Stimulated activated CD4-positive, alpha-beta T cell treated with anti-CD3 and anti-CD28 coated beads, Interleukin-15, amount 100 ng/mL, for 48 hours (primary cell): ENCODE measurements around the gene COG5.
A peak's percentile ranks its signal among the peaks of the same experiment; 100 is the strongest.
"Not testable (repeated sequence)": the region's sequence is repeated elsewhere in the genome, so short reads cannot be mapped to it uniquely, and the experiment has no call there.

Experiments
- DNase-seq, 2 donors: peaks; one replicate each; pipeline ENCODE4 v3.0.0-alpha.2; 2020; ENCODE audit warnings: low read depth in 2 of 2

COG5 gene

DNA sequence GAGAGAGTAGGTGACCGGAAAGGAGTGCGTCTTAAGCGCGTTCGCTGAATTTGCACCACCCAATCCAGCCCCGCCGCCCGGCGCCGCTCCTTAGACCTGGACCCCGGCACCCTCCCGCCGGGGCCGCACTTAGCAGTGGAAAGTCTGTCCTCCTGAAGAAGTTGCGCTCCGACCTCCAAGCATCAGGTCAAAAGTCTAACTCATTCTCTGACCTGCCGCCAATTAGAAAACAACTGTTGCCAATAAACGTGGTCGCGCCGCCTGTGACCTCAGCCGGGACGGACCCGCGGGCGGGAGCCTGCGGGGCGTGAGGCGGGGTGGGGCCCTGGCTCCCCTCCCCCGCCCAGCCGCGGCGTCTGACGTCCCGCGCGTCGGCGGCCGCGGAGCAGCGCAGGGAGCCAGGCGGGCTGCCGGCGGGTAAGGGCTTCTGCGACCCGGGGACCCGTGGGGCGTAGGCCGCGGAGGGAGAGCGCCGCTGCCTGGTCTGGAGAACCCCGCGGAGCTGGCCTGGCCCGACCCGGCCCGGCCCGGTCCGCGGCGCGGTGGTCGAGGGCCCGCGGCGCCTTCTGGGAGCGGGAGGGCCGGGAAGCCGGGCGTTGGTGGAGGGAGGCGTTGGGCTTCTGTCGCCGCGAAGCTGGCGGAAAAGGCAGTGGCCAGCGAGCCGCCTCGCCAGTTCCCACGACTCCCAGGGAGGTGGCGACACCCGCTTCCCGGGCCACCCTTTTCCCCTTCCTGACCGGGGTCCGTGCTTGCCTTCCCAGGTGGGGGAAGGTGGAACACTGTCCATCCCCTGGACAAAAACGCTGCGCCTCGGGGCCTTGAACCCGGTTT lies 16.4 kb upstream of the COG5 start, which contains the start of gene BCAP29:
Gene BCAP29 (plus strand): TSS at position 362 of the 831 bp plus-strand sequence. CDS start 527 bp downstream, outside the sequence.
- peak; percentile 31 to 64 for DNase-seq

DNA sequence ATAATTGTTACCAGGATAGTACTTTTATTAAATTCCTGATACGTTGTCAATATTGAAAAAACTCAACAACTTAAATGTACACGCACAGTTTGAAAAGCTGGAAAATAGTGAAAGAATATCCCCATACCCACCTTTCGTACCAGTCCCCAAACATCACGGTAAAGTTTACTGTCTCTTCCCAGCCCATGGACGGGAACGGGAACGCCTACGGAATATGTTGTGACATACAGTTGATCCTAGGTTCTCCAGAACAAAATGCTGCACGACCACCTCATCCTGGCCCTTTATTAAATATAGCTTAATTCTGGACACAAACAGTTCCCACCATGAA lies 15.8 kb upstream of the COG5 start:
- DNase-seq, result no peak

DNA sequence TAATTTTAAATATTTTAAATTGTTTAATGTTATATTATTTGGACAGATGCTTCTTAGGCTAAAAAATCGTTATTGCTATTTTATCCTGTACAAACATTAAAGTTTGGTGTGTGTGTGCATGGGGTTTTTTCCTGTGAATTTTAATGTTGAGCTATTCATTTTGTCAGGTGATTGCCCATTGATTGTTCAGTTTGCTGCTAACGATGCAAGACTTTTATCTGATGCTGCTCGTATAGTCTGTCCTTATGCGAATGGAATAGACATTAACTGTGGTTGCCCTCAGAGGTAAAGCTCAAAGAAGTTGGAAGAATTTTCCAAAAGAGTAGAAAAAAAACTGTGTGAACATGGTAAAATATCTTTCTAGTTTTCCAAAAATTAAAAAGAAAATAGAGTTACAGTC lies 9.8 kb upstream of the COG5 start:
- no peak for DNase-seq

DNA sequence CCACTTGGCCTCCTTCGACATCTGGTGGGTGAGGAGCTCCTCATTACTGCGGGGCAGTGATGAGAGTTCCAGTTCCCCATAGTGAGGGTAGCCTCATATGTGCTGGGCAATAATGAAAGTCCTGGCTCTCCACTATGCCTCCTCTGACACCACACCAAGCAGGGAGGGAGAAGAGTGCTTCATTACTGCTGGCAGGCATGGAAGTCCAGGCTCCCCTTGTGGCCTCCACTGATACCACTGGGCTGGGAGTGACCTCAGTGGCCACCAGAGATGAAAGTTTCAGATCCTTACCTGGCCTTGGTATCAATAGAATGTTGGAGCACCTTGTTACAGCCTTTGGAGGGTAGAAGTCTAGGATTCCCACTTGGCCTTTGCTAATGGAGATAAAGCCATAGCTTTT lies 6.6 kb upstream of the COG5 start:
- no peak for DNase-seq

DNA sequence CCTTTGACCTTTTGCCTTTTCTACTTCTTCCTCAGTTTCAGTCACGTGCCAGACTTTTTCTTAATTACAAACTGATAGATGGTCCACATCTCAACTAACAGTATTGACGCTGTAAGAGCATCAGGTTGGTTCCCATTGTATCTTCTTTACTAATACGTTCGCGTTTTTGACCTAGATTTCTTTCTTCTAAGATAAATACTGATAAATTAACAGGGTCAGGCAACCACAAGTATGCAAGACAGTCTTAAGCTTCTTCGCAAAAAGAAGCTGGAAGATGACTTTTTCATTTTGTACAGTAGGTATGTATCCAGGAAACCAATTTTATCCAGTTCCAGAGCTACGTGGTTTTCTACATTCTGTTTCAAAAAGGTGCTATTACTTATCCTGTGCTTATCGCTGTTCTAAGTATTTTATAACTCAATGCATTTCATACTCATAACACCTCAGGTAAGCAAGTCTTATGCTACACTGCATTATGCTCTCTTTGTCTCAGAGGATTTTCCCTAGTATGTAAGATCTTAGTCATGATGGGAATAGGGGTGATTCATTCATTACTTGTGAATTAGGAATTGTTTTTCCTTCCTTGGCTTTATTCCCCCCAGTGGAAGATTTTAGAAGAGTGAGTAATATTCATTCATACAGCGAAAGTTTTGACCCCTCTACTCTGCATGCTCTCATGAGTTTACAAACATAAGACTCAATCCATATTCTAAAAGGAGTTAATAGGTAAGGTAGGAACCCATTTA lies 1.0 kb upstream of the COG5 start:
- DNase-seq, result no peak

DNA sequence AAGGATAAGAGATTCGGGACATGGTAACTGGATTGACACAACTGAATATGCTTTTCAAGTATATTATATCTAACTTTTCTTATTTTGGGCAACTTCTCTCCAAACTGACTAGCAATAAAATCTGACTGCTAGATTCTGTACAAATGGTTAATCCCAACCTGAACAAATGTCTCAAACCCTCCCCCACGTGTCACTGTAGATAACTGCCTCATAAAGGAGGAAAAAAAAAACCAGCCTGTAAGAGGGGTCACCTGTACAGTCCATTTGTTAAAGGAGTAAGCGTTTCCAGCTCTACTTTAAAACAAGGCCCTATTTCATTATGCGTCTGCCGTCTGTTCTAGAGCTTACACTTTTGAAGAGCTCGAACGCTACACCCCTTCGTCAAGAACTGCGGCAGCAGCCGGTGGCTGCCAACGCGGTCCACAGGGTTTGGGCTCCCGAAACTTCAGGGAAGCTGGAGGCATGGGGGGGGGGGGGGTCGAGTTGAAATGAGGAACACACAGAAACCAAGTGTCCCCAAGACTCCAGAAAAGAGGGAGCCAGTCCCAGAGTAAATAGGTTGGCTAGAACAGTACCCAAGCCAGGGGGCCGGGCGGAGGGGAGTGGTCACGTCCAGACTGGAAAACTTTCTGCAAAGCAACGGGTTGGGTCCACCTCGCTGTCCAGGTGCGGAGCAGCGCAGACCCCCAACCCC lies 492 bp downstream of the COG5 start:
- no peak for DNase-seq

DNA sequence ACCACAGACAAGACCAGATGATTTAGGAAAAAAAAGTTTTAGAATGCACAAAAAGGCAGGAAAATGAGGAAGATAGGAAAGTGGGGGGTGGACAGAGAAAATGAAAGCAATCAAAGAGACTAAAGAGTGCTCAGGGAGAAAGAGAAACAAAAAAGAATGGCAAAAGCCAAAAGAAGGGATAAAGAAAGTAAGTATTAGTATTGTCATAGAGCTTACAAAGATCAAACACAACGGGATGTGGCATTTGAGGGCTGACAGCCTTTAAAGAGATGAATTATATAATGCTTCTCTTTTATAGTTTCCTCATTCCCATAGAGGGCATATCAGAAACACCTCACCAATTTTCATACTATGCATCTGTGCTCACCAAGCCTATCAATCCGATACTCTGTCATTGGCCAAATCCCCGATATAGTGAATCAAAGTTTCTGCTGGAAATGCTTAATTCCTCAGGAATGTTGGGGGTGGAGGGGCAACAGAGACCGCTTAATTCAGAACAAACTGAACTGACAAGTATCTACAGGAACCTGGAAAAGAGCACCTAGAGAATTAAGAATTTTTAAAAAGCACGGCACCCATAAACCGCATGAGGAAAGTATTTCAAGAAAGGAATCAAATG lies 2.7 kb downstream of the COG5 start:
- DNase-seq, result no peak

DNA sequence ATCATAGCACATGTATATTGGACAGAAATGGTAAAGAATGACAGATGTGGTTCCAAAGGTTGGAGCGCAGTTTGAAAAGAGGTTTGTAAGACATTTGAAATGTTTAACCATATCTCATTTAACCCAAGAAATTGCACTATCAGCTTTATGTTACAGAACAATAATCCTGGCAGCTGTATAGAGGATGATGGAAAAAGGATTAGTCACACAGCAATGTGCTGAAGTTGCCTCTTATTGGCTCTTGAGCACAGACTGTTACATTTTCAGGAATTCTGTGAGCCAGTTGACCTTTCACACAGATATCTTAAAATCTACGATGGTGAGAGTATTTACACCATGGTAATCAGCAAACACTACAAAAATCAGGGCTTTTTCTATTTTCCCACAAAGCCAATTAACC lies 3.9 kb downstream of the COG5 start:
- no peak for DNase-seq

DNA sequence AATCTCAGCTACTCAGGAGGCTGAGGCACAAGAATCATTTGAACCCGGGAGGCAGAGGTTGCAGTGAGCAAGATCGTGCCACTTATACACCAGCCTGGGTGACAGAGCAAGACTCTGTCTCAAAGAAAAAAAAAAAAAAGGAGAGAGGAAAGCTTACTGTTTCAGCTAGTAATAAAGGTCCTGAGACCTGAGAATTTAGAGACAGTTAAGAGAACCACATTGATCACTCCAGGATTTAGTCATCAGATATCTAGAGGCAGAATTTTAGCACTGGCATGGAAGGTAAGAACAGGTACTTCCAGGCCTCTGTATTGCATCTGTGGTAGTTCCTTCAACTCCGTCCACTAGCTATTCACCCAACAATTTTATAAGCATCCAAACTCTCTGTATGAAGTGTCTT lies 7.8 kb downstream of the COG5 start:
- no peak for DNase-seq

DNA sequence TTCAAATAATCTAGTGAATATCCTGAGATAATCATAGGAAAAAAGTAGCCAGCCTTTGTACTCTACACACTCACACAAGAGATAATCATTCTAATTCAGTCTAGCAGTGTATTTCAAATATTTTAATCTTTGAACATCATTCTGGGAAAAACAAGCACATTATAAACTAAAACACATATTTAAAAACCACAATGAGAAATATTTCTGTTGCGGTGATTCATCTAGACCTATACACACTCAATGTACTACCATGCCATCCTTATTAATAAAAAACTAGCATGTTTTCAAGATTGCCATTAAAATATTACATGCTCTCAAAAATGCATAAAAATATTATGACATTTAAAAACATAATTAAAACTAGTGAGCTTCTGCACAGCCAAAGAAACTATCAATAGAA lies 11.8 kb downstream of the COG5 start:
- DNase-seq, result no peak

DNA sequence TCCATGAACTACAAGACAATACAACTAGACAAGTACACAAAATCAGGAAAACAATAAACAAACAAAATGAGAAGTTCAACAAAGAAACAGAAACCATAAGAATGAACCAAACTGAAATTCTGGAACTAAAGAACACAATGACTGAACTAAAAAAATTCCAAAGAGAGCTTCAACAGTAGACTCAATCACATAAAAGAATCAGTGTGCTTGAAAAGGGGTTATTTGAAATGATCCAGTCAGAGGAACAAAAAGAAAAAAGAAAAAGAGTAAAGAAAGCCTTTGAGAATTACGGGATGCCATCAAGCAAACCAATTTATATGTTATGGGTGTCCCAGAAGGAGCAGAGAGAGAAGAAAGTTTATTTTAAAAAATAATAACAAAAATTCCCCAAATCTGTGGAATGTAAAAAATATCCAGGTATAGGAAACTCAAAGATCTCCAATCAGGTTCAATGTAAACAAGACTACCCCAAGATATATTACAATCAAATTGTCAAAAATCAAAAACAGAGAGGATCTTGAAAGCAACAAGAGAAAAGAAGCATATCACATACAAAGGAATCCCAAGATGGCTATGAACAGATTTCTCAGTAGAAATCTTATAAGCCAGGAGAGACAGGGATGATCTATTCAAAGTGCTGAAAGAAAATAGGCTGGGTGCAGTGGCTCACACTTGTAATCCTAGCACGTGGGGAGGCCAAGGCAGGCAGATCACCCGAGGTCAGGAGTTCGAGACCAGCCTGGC lies 18.7 kb downstream of the COG5 start:
- no peak for DNase-seq

DNA sequence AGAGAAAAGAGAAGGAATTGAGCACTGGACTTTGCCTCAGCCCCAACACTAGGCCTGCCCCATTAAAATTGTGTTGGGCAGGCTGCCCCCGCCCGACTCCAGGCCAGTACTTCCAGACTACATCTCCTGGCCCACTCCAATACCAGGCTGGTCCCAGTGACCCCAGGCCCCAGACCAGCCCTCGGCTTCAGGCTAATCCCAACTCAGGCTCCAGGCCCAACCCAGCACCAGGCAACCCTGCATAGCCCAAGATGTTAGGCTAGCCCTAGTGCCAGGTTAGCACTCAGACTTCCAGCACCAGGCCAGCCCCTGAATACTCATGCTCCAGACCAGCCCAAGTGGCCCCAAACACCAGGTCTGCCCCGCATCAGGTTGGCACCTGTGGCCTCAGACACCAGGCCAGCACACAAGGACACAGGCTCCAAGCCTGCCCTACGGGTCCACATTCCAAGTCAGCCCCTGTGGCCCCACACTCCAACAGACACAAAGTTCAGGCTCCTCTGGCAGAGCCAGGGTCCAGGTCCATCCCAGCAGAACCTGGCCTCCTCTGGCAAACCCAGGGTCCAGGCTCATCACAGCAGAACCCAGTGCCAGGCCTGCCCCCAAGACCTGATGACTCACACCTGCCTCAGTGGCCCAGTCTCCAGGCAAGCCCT lies 20.3 kb downstream of the COG5 start:
- DNase-seq, result no peak

DNA sequence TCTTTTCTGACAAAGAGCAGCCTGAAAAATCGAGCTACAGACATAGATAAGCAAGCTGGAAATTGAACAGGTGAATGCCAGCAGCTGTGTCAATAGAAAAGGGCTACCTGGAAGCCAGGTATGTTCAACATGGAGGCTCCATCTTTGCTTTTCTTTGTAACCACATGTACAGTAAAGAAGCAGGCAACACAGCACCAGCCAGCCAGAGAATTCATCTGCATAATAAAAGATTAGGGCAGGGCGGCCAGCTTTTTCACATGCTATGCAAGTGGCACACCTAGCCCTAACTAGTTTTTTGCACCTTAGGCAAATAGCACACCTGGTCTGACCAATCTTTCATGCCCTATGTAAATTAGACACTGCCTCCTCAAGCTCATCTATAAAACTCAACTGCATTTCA lies 25.7 kb downstream of the COG5 start:
- no peak for DNase-seq

DNA sequence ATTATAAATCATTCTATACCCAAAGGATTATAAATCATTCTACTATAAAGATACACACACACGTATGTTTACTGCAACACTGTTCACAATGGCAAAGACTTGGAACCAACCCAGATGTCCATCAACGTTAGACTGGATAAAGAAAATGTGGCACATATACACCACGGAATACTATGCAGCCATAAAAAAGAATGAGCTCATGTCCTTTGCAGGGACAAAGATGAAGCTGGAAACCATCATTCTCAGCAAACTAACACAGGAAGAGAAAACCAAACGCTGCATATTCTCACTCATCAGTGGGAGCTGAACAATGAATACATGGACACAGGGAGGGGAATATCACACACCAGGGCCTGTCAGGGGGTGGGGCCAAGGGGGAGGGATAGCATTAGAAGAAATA lies 26.5 kb downstream of the COG5 start:
- not testable (repeated sequence) for DNase-seq

DNA sequence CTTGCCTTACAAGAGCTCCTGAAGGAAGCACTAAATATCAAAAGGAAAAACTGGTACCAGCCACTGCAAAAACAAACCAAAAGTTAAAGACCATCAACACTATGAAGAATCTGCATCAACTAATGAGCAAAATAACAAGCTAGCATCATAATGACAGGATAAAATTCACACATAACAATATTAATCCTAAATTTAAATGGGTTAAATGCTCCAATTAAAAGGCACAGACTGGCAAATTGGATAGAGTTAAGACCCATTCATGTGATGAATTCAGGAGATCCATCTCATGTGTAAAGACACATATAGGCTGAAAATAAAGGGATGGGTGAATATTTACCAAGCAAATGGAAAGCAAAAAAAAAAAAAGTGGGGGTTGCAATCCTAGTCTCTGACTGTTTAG lies 29.6 kb downstream of the COG5 start:
- no peak for DNase-seq

DNA sequence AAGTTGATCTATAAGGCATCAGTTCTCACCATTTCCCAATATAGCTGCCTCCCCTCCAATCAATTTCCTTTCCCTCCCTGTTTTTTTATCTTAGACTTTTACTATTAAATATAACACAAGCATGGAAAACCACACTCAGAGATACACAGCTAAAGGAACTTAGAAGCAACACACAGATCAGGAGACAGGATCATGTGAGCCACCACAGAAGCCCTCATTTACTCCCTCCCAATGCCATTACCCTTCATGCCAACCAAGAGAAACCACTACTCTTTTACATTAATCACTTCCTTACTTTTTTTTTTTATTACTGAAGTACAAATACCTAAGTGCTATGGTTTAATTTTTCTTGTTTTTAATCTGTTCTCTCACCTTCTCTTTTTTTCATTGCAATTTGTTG lies 33.0 kb downstream of the COG5 start:
- DNase-seq, result no peak

DNA sequence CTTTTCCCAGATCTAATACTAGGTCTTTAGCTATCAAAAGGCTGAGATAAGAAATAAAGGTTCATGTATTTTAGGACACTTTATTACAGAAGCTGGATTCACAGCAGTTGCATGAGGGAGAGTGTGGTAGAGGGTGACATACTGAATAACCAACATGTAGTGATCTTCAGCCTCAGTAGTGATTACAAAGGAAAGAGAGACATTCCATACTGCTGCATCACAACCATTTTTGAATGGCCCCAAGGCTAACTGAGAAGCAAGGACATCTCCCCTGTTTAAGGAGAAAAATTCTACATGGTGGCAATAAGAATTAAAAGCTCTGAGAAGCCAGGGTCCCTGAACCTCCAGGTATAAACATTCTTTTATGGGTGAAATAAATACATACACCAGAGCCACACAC lies 35.3 kb downstream of the COG5 start:
- DNase-seq, result no peak

DNA sequence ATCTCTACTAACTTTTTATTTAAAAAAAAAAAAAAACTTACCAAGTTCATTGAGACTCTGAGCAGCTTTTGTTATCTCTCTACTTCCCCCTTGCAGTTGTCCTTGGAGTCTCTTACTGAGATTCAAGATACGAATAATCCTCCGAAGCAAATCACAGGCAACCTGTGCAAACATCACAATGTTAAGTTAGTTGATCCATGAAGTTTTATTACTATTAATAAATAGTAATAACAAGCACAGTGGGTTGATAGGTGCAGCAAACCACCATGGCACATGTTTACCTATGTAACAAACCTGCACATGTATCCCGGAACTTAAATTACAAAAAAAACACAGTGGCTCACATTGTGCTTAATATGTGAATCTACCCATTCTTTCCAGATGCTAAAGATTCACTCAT lies 36.5 kb downstream of the COG5 start:
- no peak for DNase-seq

DNA sequence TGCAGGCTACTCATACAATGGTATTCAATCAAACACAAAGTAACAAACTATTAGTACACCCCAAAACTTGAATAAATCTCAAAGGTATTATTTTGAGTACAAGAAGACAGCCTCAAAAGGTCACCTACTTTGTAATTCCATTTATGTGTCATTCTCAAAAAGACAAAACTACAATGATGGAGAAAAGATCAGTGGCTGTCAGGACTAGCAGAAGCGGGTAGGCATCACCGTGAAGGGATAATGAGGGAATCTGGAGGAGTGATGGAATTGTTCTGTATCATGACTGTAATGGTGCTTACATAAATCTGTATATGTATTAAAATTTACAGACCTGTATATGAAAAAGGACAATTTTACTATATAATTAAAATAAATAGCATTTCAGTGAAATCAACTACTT lies 37.0 kb downstream of the COG5 start:
- no peak for DNase-seq

DNA sequence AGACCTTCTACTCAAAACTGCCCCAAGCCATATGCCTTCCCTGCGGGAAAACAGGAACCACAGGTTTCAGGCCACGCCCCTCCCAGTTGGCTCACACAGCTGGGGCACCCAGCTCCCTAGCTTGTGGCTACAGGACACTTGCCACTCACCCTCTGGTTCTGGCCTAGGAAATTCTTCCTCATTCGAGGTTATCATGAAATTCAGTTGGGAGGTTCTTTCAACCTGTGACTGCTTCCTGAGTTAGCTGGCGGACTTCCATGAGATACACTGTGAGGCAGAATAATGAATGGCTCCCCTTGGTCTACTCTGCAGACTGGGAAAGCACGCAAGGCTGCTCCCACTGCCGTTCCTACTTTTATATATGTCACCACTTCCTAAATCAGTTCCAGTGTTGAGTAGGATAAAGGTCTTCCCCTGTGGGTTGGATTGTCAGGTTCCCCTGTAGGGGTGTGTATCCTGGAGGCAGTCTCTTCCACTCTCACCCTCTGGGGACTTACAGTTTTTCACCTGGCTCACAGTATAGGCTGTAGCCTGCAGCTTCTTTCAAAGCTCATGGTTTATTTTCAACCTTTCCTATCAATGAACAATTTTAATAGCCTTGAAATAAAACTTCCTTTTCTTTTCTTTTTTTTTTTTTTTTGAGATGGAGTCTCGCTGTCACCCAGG lies 56.9 kb downstream of the COG5 start:
- DNase-seq, result no peak
